ENCODE data around the gene GPR27.

Gene GPR27

GRCh38 chr3:71785532-71786216 is 32.0 kb downstream of the GPR27 start:
- DNase-seq (ENCODE audit: low read depth in 2 of 3, low spot score in 2 of 3), result no peak

GRCh38 chr3:71786217-71786549 is 32.5 kb downstream of the GPR27 start:
- DNase-seq (ENCODE audit: low read depth in 2 of 3, low spot score in 2 of 3), result no peak

- DNase-seq (ENCODE audit: low read depth in 2 of 3, low spot score in 2 of 3), result no peak
Measured at GRCh38 chr3:71786551-71786950, 32.9 kb downstream of the GPR27 start.

GRCh38 chr3:71787851-71788405 is 34.3 kb downstream of the GPR27 start:
- no peak for DNase-seq (ENCODE audit: low read depth in 2 of 3, low spot score in 2 of 3)

- no peak for DNase-seq (ENCODE audit: low read depth in 2 of 3, low spot score in 2 of 3)
Measured at GRCh38 chr3:71789922-71790321, 36.3 kb downstream of the GPR27 start.

GRCh38 chr3:71791634-71792033 is 38.0 kb downstream of the GPR27 start:
- DNase-seq (ENCODE audit: low read depth in 2 of 3, low spot score in 2 of 3), result no peak

- DNase-seq (ENCODE audit: low read depth in 2 of 3, low spot score in 2 of 3), result no peak
Measured at GRCh38 chr3:71796290-71796689, 42.6 kb downstream of the GPR27 start.

- no peak for DNase-seq (ENCODE audit: low read depth in 2 of 3, low spot score in 2 of 3)
Measured at GRCh38 chr3:71797455-71797854, 43.8 kb downstream of the GPR27 start.

GRCh38 chr3:71800023-71800422 is 46.4 kb downstream of the GPR27 start:
- DNase-seq (ENCODE audit: low read depth in 2 of 3, low spot score in 2 of 3), result no peak

GRCh38 chr3:71801986-71802385 is 48.3 kb downstream of the GPR27 start:
- DNase-seq (ENCODE audit: low read depth in 2 of 3, low spot score in 2 of 3), result no peak

- no peak for DNase-seq (ENCODE audit: low read depth in 2 of 3, low spot score in 2 of 3)
Measured at GRCh38 chr3:71803248-71803647, 49.6 kb downstream of the GPR27 start.

- DNase-seq (ENCODE audit: low read depth in 2 of 3, low spot score in 2 of 3), result no peak
Measured at GRCh38 chr3:71805199-71805598, 51.5 kb downstream of the GPR27 start.

- no peak for DNase-seq (ENCODE audit: low read depth in 2 of 3, low spot score in 2 of 3)
Measured at GRCh38 chr3:71805691-71806090, 52.0 kb downstream of the GPR27 start.
